GM19328 (cell line): ENCODE measurements around the gene PRKG1.
"Not testable (repeated sequence)": the region's sequence is repeated elsewhere in the genome, so short reads cannot be mapped to it uniquely, and the experiment has no call there.

Source experiments
- ATAC-seq: cut with Tn5 transposase; IDR thresholded peaks from one replicate; pipeline ENCODE4 v1.9.1; 2021; ENCODE audit warnings: mild to moderate bottlenecking, moderate library complexity; ENCODE audit not compliant: unreplicated experiment

PRKG1 gene

GRCh38 chr10:51406581-51406980 lies 332.3 kb downstream of the PRKG1 start:
- ATAC-seq: no peak

- ATAC-seq: no peak
These were observed 342.2 kb downstream of the PRKG1 start for GRCh38 chr10:51416494-51416893.

GRCh38 chr10:51419196-51420093 lies 345.2 kb downstream of the PRKG1 start:
- ATAC-seq: no peak

GRCh38 chr10:51421853-51422252 lies 347.6 kb downstream of the PRKG1 start:
- no peak for ATAC-seq

GRCh38 chr10:51422311-51423120 lies 348.2 kb downstream of the PRKG1 start:
- ATAC-seq: no peak

- ATAC-seq: no peak
These were observed 348.8 kb downstream of the PRKG1 start for GRCh38 chr10:51423121-51423452.

- ATAC-seq: no peak
These were observed 351.1 kb downstream of the PRKG1 start for GRCh38 chr10:51425431-51425830.

GRCh38 chr10:51427758-51428157 lies 353.5 kb downstream of the PRKG1 start:
- ATAC-seq: no peak

GRCh38 chr10:51430506-51430905 lies 356.2 kb downstream of the PRKG1 start:
- no peak for ATAC-seq

- ATAC-seq: no peak
These were observed 359.7 kb downstream of the PRKG1 start for GRCh38 chr10:51433949-51434475.

- no peak for ATAC-seq
These were observed 362.5 kb downstream of the PRKG1 start for GRCh38 chr10:51436805-51437204.

- ATAC-seq: no peak
These were observed 365.4 kb downstream of the PRKG1 start for GRCh38 chr10:51439645-51440044.

GRCh38 chr10:51445588-51445987 lies 371.3 kb downstream of the PRKG1 start:
- no peak for ATAC-seq

GRCh38 chr10:51447119-51447518 lies 372.8 kb downstream of the PRKG1 start:
- no peak for ATAC-seq

- ATAC-seq: not testable (repeated sequence)
These were observed 381.5 kb downstream of the PRKG1 start for GRCh38 chr10:51455762-51456161.

GRCh38 chr10:51459476-51459875 lies 385.2 kb downstream of the PRKG1 start:
- ATAC-seq: no peak

GRCh38 chr10:51462076-51462779 lies 387.9 kb downstream of the PRKG1 start:
- ATAC-seq: no peak

- ATAC-seq: no peak
These were observed 394.1 kb downstream of the PRKG1 start for GRCh38 chr10:51468424-51468823.

- no peak for ATAC-seq
These were observed 395.4 kb downstream of the PRKG1 start for GRCh38 chr10:51469686-51470085.

GRCh38 chr10:51471271-51471670 lies 397.0 kb downstream of the PRKG1 start:
- ATAC-seq: no peak

GRCh38 chr10:51472154-51472553 lies 397.9 kb downstream of the PRKG1 start:
- no peak for ATAC-seq
